K562 (cell line): Measurements from ENCODE around the gene SZT2. TPM values are rescaled to one million over a fixed set of nuclear protein-coding genes. Genes with fewer than 3 reads are reported as not detected.

Experiments used
- CXXC5 ChIP-seq: fragments of 250-450 bp; sonication (Bioruptor Pico); IDR thresholded peaks from 2 replicates; pipeline ENCODE4 v1.8.0; 2022; ENCODE audit warnings: inconsistent platforms, mild to moderate bottlenecking, moderate library complexity
- HEY1 ChIP-seq: fragments of 250-450 bp; sonication (Bioruptor Pico); IDR thresholded peaks from 2 replicates; pipeline ENCODE4 v1.5.0; 2020; ENCODE audit warnings: mild to moderate bottlenecking, moderate library complexity, borderline replicate concordance
- NFXL1 ChIP-seq: fragments of 450-650 bp; formaldehyde crosslinking; IDR thresholded peaks from 2 replicates; pipeline ENCODE4 v1.4.0; 2021; ENCODE audit warnings: mild to moderate bottlenecking
- RREB1 ChIP-seq: fragments of 250-450 bp; sonication (Bioruptor Pico); IDR thresholded peaks from 2 replicates; pipeline ENCODE4 v1.4.0; 2020
- ZFP30 ChIP-seq: fragments of 250-450 bp; sonication (Bioruptor Pico); IDR thresholded peaks from 2 replicates; pipeline ENCODE4 v1.8.0; 2022; ENCODE audit warnings: moderate library complexity, mild to moderate bottlenecking, inconsistent platforms, borderline replicate concordance
- ZNF143 ChIP-seq: sonication (generic); formaldehyde crosslinking; IDR thresholded peaks from 2 replicates; pipeline ENCODE4 v1.9.0; 2022; ENCODE audit warnings: mild to moderate bottlenecking, missing genetic modification reagents
- ZNF24 ChIP-seq: fragments of 450-650 bp; IDR thresholded peaks from 2 replicates; pipeline ENCODE4 v1.6.1; 2016
- polyA plus RNA-seq, 8 experiments: library from polyadenylated mRNA; depleted of rRNA in 4 of 8; stranded (reverse) in 5 of 8; unstranded in 3 of 8; fragments of >200 nt; fragmentation: Nextera tagmentation in 2 of 8; fragmentation: Illumina TruSeq in 1 of 8; extraction: Ambion mirVana in 2 of 8; extraction: Trizol in 1 of 8; gene quantifications; 2 replicates each; pipeline versions ENCODE4 v1.2.1 to v1.2.3, GENCODE V29; 2011 to 2014; ENCODE audit warnings: inconsistent platforms in 1 of 8, missing spikeins in 1 of 8
- total RNA-seq, 7 experiments: library from RNA; depleted of rRNA in 6 of 7; stranded (reverse); fragments of >200 nt in 6 of 7; fragmentation: Illumina TruSeq in 2 of 7; extraction: Trizol in 2 of 7; gene quantifications; 2 replicates each; pipeline versions ENCODE4 v1.2.1 to v1.2.3, GENCODE V29; 2011 to 2021; ENCODE audit warnings: low replicate concordance in 1 of 7
- TF ChIP-seq, protein P1 (sequence below): fragments of 450-650 bp; formaldehyde crosslinking; conservative IDR thresholded peaks from 2 replicates; pipeline ENCODE4 v1.4.0; 2022; ENCODE audit warnings: mild to moderate bottlenecking, missing genetic modification characterization

SZT2 gene
- total and polyA plus RNA-seq, 9 of the 15 experiments (the other 6 are each of a cell fraction or from before 2014, with no cell fraction given): 0.88 to 31.0 (median 12.8) TPM

DNA sequence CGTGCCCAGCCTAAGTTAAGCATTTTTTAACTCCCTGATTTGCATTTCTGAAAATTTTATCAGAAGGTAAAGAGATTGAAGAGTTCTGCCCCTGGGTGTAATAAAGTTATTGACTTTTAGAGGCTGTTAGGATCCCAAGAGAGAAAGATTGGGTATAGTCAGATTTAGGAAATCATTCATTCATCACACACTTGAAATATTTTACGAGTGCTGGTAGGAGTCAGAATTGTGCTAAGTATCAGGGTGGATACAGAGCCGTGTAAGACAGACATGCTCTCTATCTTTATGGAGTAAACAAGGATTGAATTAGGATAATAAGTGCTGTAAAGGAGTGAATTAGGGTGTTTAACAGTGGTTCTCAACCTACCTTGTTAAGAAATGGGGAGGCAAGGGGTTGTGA lies 3.0 kb downstream of the SZT2 start (continued):
- TF ChIP-seq RREB1 (CRISPR knock-in tag): no peak
- TF ChIP-seq, protein P1, sequence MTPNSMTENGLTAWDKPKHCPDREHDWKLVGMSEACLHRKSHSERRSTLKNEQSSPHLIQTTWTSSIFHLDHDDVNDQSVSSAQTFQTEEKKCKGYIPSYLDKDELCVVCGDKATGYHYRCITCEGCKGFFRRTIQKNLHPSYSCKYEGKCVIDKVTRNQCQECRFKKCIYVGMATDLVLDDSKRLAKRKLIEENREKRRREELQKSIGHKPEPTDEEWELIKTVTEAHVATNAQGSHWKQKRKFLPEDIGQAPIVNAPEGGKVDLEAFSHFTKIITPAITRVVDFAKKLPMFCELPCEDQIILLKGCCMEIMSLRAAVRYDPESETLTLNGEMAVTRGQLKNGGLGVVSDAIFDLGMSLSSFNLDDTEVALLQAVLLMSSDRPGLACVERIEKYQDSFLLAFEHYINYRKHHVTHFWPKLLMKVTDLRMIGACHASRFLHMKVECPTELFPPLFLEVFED (CRISPR knock-in tag): no peak
- no peak for TF ChIP-seq NFXL1 (CRISPR knock-in tag)
- no peak for TF ChIP-seq HEY1 (CRISPR knock-in tag)
- TF ChIP-seq CXXC5: no peak
- no peak for TF ChIP-seq ZNF143 (CRISPR knock-in tag)
- TF ChIP-seq ZFP30 (CRISPR knock-in tag): no peak
- no peak for TF ChIP-seq ZNF24
